SK-N-MC (cell line): ENCODE measurements around the gene EGLN1.

Experiments used
- EZH2 ChIP-seq: fragments of 200-600 bp; sonication (generic); IDR thresholded peaks from one replicate; pipeline ENCODE4 v1.6.1; 2017; ENCODE audit warnings: antibody characterized with exemption
- FOXP2 ChIP-seq: optimal IDR thresholded peaks from 2 replicates; pipeline ENCODE3; 2011; ENCODE audit warnings: mild to moderate bottlenecking, moderate library complexity; ENCODE audit not compliant: insufficient read depth; ENCODE audit errors: extremely low read length, control extremely low read depth
- POLR2AphosphoS5 ChIP-seq: IDR thresholded peaks from 2 replicates; pipeline ENCODE4 v1.6.1; 2012; ENCODE audit warnings: mild to moderate bottlenecking, low read depth, low read length, borderline replicate concordance

GRCh38 chr1:231463541-231463940 is 41.5 kb upstream of the EGLN1 start:
- TF ChIP-seq EZH2 (no peak), POLR2AphosphoS5 (no peak), FOXP2 (no peak)
